KOPT-K1 (cell line): ENCODE measurements around the gene ANKRD16.
"Not testable (repeated sequence)": the region's sequence is repeated elsewhere in the genome, so short reads cannot be mapped to it uniquely, and the experiment has no call there.

Source experiments
- H3K27ac ChIP-seq: fragments of 200-600 bp; sonication (generic); 2 replicates; pipeline ENCODE4 v1.5.1; 2016; ENCODE audit warnings: antibody characterized with exemption, mild to moderate bottlenecking, low read depth, low read length; ENCODE audit not compliant: poor library complexity, severe bottlenecking
- H3K36me3 ChIP-seq: fragments of 200-600 bp; sonication (generic); 2 replicates; pipeline ENCODE4 v1.5.1; 2017; ENCODE audit warnings: antibody characterized with exemption, mild to moderate bottlenecking, low read length, moderate library complexity; ENCODE audit not compliant: insufficient read depth
- H3K9me3 ChIP-seq: fragments of 200-600 bp; sonication (generic); 2 replicates; pipeline ENCODE4 v1.5.1; 2017; ENCODE audit warnings: antibody characterized with exemption, low read length, mild to moderate bottlenecking; ENCODE audit not compliant: insufficient read depth, poor library complexity, severe bottlenecking

The ANKRD16 gene

DNA sequence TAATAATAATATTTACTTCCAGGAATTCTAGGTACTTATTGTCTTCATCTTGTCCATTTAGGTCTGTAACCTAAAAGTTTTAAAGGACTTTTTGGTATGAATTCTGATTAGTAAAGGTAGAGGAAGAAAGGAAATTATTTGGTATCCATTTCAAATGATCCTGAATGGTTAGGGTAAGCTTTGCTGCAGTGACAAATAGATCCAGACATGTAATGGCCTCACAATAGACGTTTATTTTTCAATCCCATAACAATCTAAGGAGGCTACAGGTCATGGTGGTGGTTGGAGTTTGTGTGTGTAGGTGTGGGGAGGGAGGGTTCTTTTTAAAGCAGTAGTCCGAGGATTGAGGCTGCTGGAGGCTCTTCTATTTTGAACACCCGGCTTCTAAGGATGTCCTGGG is 5.7 kb upstream of the ANKRD16 start:
- H3K27ac ChIP-seq, result no peak overlapping the region
- peaks cover 54% of the 10 kb centered on the region for H3K36me3 ChIP-seq
- peaks cover 10% of the 10 kb centered on the region for H3K9me3 ChIP-seq

DNA sequence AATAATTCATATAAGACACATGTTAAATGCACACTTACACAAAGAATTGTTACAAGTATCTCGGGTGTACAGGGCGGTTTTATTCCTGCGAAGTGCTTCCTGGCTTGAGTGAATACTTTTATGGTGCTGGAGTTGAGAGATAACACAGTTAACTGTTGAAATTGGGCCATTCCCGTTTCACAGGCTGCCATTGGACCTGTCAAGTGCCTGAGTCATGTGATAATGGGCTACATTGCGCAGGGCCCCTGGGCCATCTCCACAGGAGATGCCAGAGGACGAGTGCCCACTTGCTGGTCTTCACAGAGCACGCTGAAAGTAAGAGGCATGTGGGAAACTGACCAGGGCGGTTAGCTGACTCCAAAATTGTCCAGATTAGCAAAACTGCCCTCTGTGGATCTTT is 5.2 kb upstream of the ANKRD16 start:
- Histone ChIP-seq H3K36me3 (peaks cover 54% of the 10 kb centered on the region), H3K9me3 (peaks cover 10% of the 10 kb centered on the region), H3K27ac (no peak overlapping the region)

DNA sequence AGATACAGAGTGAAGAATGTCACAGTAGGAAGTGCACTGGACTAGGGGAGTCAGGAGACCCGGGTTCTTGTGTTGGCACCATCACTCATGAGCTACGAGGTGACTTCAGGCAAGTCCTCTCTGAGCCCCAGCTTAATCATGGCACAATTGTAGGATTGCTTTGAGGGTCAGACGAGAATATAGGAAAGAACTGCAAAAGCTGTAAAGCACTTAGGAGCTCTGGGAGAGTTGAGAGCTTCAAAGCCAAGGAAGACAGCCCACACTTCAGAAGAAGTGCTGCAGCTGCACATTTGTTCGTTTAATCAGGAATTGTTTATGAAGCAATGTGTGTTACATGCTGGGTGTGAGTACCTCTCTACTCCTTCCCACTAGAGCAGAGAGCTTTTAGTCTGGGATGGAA is 4.7 kb upstream of the ANKRD16 start:
- Histone ChIP-seq H3K9me3 (peaks cover 10% of the 10 kb centered on the region), H3K27ac (no peak overlapping the region), H3K36me3 (peaks cover 54% of the 10 kb centered on the region)

DNA sequence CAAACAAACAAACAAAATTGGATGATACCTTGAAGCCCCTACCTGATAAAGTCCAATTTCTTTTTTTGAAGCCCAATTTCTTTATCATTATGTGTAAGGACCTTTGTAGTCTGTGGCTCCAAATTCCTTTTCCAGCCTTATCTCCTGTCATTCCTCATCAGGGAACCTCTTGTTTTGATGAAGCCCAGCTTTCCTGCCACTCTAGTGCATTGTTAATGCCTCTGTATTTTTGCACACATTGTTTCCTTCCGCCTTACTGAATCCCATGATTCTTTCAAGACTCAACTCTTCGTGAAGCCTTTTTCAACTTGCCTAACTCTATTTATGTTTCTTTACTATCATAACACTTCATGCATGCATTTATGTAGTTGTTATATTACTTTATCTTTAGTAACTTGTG is 3.6 kb upstream of the ANKRD16 start:
- Histone ChIP-seq H3K36me3 (peaks cover 54% of the 10 kb centered on the region), H3K9me3 (peaks cover 10% of the 10 kb centered on the region), H3K27ac (no peak overlapping the region)

DNA sequence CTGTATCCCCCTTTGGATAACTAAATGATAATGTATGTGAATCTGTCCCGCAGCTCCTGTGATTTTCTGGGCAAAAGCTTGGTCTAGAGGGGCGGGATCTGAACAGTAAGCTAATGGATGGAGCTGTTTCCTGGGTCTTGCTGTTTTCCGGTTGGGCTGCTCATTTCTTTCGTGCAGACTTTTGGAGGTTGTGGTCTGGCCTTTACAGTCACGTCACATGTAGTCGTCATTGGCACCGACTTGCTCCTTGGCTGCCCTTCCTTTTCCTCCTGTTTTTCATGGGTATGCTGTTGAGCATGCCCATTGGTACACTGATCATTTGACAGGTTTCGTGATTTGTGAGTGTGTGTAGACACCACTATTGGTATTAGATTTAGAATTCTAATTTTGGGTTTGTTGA is 2.3 kb upstream of the ANKRD16 start:
- no peaks in the 10 kb centered on the region for H3K9me3 ChIP-seq
- peaks cover 54% of the 10 kb centered on the region for H3K36me3 ChIP-seq
- no peak overlapping the region for H3K27ac ChIP-seq

DNA sequence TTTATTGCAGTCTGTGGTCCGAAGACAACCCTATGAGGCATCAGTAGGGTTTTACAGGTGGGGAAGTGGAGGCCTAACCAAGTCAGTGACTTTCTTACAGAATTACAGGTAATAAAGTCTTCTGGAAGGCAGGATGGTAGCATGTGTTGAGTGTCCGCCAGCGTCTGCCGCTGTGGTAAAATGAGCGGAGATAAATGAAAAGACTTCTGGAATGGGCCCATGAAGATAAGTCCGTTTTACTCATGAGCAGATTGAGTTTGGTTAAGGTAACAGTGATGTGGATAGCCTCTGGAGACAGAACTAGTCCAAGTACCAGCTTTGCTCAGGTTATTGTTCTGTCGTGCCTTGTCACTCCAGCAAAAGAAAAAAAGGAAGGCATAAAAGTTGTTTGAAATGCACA is 1.3 kb upstream of the ANKRD16 start:
- peak overlapping the region; percentile 53 for H3K27ac ChIP-seq
- peaks cover 55% of the 10 kb centered on the region for H3K36me3 ChIP-seq
- H3K9me3 ChIP-seq, result no peaks in the 10 kb centered on the region

DNA sequence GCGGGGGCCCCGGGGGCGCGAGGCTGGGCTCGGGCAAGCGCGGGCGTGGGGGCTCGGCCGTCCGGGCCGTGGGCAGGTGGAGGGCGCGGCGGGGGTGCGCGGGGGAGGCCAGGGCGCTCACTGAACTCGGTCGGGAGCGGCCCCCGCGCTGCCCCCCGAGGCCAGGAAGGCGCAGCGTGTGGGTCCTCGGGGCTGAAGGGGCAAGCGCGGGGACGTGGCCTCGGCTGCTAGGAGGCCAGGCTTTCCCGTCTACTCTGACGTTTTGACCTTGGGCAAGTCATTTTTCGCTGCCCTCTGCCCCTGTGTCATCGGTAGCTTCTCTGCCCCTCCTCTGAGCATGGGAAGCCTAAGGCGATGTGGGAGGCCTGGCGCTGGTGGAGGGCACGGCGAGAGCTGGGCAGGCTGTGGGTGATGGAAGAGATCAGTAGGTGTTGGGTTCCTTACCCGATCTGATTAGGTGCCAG is 791 bp upstream of the ANKRD16 start:
- peak overlapping the region; percentile 53 for H3K27ac ChIP-seq
- peaks cover 55% of the 10 kb centered on the region for H3K36me3 ChIP-seq
- no peaks in the 10 kb centered on the region for H3K9me3 ChIP-seq

DNA sequence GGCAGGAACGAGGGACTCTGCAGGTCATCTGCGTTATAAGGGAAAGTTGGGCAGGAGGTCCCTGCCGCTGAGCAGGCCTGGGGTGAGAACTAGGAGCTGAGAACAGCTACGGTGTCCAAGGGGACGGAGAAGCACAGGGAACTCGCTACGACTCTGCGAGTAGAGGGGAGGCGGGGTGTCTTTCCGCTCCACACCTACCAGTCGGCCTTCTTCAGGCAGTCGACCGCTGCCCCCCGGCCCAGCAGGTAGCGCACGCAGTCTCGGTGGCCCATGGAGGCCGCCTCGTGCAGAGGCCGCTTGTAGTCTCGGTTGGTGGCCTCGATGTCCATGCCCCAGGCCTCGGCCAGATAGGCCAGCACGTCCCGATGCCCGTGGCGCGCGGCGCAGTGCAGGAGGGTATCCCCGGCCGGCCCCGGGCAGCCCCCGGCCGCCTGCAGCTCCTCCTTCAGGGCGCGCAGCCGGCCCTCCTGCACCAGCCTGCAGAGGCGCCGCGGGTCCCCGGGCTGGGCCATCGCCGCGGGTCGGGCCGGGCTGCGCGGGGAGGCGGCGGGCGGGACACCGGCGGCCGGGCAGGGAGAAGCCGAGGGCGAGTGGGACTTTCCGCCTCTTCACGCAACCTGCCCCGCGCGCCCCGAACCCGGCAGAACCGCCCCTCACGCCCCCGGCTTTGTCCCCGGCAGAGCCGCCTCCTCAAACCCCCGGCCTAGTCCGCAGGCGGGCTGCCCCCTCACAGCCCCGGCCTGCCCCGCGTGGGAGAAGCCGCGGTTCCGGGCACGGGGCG is 660 bp downstream of the ANKRD16 start:
- H3K36me3 ChIP-seq, result peaks cover 55% of the 10 kb centered on the region
- H3K9me3 ChIP-seq, result no peaks in the 10 kb centered on the region
- peak overlapping the region; percentile 66 for H3K27ac ChIP-seq

DNA sequence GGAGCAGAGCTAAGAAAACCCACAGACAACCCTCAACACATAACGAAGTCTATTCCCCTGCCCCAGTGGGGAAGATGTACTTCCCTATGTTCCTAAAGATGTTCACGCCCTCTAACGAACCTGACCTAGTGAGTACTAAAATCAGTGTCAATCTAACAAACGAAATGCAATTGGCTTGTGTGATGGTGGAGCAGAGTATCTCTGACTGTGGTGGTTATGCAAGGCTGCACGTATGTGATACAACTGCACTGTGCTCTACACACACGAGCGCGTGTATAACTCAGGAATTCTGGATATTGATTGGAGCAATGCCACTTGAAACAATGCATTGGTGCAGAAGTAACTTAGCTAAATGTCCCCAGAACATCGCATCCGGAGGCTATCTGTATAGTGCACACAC is 1.3 kb downstream of the ANKRD16 start:
- Histone ChIP-seq H3K36me3 (peaks cover 55% of the 10 kb centered on the region), H3K27ac (peak overlapping the region; percentile 66), H3K9me3 (no peaks in the 10 kb centered on the region)

DNA sequence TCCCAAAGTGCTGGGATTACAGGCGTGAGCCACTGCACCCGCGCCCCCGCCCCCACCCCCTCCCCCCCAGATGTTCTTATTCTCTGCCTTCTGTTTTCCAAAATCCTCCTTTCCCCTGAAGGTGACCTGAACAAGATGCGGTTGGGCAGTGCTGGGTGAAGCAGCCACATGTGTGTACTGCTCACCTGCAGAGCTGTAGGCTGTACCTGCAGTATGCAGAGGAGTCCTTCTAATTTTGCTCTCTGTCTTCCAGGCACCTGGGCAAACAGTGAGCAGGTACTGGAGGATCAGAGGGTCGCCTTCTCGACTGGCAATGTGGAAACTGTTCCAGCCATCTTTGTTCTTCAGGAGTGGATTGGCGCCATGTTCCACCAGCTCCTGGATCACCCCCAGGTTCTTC is 2.1 kb downstream of the ANKRD16 start:
- Histone ChIP-seq H3K9me3 (no peaks in the 10 kb centered on the region), H3K27ac (no peak overlapping the region), H3K36me3 (peaks cover 61% of the 10 kb centered on the region)

DNA sequence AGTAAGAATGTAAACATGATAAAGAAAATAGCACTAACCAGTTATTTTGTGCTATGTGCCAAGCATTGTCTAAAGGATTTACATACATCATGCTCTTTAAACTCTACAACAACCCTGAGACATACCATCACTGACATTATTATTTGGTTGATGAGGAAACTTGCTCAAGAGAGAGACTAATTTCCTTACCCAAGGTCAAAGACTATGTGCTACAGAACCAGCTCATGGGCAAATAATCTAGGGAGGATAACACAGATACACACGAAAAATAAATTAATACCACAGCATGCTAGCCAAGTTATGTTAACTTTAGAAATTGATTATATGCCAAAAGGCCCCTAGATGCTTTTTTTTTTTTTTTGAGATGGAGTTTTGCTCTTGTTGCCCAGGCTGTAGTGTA is 2.7 kb downstream of the ANKRD16 start:
- peaks cover 63% of the 10 kb centered on the region for H3K36me3 ChIP-seq
- H3K9me3 ChIP-seq, result no peaks in the 10 kb centered on the region
- no peak overlapping the region for H3K27ac ChIP-seq

DNA sequence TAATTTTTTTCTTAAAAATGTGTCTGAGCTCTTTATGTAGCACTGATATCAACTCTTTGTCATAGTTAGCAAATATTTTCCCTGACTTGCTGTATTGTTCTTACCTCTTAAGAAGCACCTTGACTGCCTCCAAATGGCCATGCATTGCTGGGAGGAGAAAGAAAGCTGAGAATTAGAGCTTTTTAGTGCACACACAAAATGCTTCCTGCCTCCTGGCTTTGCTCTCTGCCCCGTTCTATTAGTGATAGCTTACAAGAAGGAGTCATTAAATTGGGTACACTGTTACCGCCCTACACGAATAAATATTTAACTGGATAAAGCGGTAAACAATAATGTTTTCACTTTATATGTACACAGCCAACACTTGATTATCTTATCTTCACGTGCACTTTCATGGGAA is 4.1 kb downstream of the ANKRD16 start:
- Histone ChIP-seq H3K9me3 (no peaks in the 10 kb centered on the region), H3K27ac (no peak overlapping the region), H3K36me3 (peaks cover 71% of the 10 kb centered on the region)

DNA sequence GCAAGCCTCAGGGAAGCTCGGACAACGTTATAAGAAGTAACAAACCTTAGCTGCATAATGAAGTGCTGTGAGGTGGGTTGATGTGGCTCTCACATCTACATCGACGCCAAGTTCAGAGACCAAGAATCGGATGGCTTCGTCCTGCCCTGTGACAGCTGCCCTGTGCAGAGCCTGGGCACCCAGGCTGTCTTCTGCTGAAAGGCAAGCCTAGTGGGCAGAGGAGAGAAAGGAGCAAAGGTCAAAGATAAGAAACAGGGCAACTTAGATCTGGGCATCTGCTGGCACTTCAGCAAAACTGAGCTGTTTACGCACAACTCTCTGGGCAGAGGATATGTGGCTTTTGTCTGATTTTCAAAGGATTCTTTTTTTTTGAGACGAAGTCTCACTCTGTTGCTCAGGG is 6.7 kb downstream of the ANKRD16 start:
- H3K9me3 ChIP-seq, result no peaks in the 10 kb centered on the region
- no peak overlapping the region for H3K27ac ChIP-seq
- peaks cover 94% of the 10 kb centered on the region for H3K36me3 ChIP-seq

DNA sequence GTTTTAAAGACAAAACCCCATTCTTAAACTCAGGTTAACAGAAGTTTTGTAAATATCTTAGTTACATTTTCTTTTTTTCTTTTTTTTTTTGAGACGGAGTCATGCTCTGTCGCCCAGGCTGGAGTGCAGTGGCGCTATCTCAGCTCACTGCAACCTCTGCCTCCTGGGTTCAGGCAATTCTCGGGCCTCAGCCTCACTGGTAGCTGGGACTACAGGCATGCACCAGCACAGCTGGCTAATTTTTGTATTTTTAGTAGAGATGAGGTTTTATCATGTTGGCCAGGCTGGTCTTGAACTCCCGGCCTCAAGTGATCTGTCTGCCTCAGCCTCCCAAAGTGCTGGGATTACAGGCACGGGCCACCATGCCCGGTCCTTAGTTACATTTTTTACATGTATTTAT is 12.7 kb downstream of the ANKRD16 start:
- peaks cover 67% of the 10 kb centered on the region for H3K36me3 ChIP-seq
- not testable (repeated sequence) for H3K27ac ChIP-seq, H3K9me3 ChIP-seq

DNA sequence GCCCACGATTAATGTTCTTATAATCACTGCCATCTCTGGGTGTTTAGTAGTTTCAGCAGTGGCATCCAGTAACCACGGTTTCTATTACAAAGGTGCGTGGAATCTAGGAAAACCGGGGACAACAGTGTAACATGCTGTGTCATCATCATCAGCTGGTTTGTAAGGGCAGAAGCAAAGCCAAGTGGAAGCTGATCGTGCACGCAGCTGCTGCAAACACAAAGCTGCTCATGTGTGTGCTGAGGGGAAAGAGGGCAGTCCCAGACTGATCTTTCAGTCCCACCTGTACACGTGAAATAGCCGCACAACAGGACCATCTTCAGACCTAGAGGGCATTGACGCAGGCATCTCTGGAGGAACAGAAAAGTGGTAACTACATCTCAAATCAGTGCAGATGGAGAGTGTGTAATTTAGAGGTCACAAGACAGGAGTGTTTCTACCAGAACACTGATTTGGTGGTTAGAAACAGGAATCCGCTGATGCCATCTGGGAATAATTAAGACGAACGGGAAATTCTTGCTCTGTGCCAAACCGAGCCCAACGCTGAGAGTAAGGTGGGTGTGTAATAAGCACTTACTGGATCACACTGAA is 13.4 kb downstream of the ANKRD16 start:
- no peak overlapping the region for H3K27ac ChIP-seq
- peaks cover 61% of the 10 kb centered on the region for H3K36me3 ChIP-seq
- no peaks in the 10 kb centered on the region for H3K9me3 ChIP-seq

DNA sequence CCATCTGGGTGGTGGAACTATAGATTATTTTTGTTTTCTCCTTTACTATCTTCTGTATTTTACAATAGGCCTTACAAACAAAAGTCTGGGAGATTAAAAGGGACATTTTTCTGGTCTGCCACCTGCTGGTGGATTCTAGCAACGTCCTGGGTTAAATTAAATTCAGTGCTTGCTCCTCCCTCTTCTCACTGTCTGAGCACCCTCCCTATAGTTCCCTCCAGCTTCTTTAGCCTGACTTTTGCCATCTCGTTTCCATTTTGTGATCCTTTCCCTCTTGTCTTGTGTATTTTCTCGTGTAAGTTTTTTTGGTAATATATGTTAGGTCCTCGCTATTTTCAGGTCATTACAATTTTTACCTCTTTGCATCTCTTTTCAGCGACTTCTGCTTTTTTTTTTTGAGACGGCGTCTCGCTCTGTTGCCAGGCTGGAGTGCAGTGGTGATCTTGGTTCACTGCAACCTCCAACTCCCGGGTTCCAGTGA is 16.1 kb downstream of the ANKRD16 start:
- H3K9me3 ChIP-seq, result peaks cover 5% of the 10 kb centered on the region
- no peak overlapping the region for H3K27ac ChIP-seq
- H3K36me3 ChIP-seq, result peaks cover 36% of the 10 kb centered on the region
